Measurements from ENCODE around the gene PFDN6. TPM values are rescaled to one million over a fixed set of nuclear protein-coding genes. Genes with fewer than 3 reads are reported as not detected.

PFDN6 gene
- total and polyA plus RNA-seq, 9 of the 15 experiments (the other 6 are each of a cell fraction or from before 2014, with no cell fraction given), result 6.8 to 475 (median 216) TPM

DNA sequence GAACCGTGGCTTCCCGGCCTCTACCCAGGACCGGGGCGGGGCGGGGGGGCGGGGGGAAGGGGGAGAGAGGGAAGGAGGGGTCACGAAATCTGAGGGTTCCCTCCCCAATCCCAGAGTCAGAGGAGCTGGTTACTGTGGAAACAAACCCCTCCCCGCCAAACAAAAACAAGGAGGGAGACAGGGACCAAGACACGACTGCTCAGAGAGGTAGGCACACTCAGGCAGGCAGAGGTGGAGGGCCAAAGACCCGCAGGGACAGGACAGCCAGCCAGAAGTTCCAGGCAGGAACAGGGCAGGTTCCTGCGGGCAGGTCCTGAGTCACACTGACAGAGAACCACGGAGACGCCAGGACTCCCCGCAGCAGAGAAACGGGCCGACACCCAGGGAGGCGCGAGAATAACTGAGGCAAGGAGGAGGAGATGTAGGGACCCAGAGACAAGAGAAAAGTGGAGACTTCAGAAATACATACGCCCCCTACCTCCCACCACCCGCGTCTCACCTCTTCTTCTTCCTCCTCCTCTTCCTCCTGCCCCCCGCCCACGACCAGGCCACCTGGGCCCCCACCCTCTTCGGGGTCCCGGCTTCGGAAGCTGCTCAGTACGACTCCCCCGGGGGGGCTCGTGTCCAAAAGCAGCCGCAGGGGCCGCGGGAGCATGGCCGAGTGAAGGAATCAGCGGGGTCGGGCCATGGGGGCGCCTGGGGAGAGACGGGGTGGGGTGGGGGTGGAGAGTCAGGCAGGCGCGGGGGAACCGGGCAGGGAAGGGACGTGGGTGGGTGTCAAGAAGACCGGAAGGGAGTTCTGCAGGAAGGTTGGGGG lies 8.8 kb downstream of the PFDN6 start (continued):
- TF ChIP-seq RFX1 (IDR thresholded peaks at IDR 0.05) (peak; percentile 80), ESRRA (IDR thresholded peaks at IDR 0.05; ENCODE audit: borderline replicate concordance, low read depth) (0 out of 2 replicates have a peak, but pooled peaks have one; percentile 26), LARP7 (IDR thresholded peaks at IDR 0.05) (peak; percentile 67; the same call in 1 of the 2 replicates), PHF8 (IDR thresholded peaks at IDR 0.05; ENCODE audit: borderline replicate concordance, low read length) (peak; percentile 24; the same call in 1 of the 2 replicates), PML (IDR thresholded peaks at IDR 0.05; ENCODE audit: low read length) (0 out of 2 replicates have a peak, but pooled peaks have one; percentile 40), ARNT (IDR thresholded peaks at IDR 0.05) (peak in 1 of 2 experiments; percentile 27; a peak in 1 of 4 replicates), POLR2B (IDR thresholded peaks at IDR 0.05; ENCODE audit: low read depth, partially characterized antibody) (peak; percentile 56), PTTG1 (tag; IDR thresholded peaks at IDR 0.05; ENCODE audit: low read depth) (no peak), ATF7 (IDR thresholded peaks at IDR 0.05) (0 out of 2 replicates have a peak, but pooled peaks have one; percentile 17), POLR2AphosphoS5 (IDR thresholded peaks at IDR 0.05; ENCODE audit: control insufficient read depth, insufficient read depth, low read depth, low read length) (peak; percentile 50; the same call in 1 of the 2 replicates), ZNF274 (IDR thresholded peaks at IDR 0.05; ENCODE audit: borderline replicate concordance, low read depth, low read length) (no peak), HOMEZ (CRISPR knock-in tag; IDR thresholded peaks at IDR 0.05) (peak; percentile 12; the same call in 1 of the 2 replicates)
- TF ChIP-seq, protein P1, sequence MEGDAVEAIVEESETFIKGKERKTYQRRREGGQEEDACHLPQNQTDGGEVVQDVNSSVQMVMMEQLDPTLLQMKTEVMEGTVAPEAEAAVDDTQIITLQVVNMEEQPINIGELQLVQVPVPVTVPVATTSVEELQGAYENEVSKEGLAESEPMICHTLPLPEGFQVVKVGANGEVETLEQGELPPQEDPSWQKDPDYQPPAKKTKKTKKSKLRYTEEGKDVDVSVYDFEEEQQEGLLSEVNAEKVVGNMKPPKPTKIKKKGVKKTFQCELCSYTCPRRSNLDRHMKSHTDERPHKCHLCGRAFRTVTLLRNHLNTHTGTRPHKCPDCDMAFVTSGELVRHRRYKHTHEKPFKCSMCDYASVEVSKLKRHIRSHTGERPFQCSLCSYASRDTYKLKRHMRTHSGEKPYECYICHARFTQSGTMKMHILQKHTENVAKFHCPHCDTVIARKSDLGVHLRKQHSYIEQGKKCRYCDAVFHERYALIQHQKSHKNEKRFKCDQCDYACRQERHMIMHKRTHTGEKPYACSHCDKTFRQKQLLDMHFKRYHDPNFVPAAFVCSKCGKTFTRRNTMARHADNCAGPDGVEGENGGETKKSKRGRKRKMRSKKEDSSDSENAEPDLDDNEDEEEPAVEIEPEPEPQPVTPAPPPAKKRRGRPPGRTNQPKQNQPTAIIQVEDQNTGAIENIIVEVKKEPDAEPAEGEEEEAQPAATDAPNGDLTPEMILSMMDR (IDR thresholded peaks at IDR 0.05 in 2 of 3, conservative IDR thresholded peaks at IDR 0.05 in 1 of 3; ENCODE audit: insufficient read depth in 2 of 3, low read depth in 1 of 3, low read length in 3 of 3), result peak in 1 of 3 experiments; percentile 20; a peak in 1 of 6 replicates
- TF ChIP-seq, protein P2, sequence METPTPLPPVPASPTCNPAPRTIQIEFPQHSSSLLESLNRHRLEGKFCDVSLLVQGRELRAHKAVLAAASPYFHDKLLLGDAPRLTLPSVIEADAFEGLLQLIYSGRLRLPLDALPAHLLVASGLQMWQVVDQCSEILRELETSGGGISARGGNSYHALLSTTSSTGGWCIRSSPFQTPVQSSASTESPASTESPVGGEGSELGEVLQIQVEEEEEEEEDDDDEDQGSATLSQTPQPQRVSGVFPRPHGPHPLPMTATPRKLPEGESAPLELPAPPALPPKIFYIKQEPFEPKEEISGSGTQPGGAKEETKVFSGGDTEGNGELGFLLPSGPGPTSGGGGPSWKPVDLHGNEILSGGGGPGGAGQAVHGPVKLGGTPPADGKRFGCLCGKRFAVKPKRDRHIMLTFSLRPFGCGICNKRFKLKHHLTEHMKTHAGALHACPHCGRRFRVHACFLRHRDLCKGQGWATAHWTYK (CRISPR knock-in tag; IDR thresholded peaks at IDR 0.05), result 0 out of 2 replicates have a peak, but pooled peaks have one; percentile 33

Data from K562 (cell line).